HL-60 (cell line): ENCODE measurements around the gene PKN2.

Experiments used
- DNase-seq, 2 experiments: peaks; one replicate each; pipeline ENCODE4 v3.0.0-alpha.2; 2010 to 2020; ENCODE audit warnings: low read depth in 1 of 2, low spot score in 1 of 2
- H3K27ac ChIP-seq: fragments of 250-450 bp; sonication (Bioruptor Pico); replicated peaks from 2 replicates; pipeline ENCODE4 v1.5.1; 2020; ENCODE audit warnings: mild to moderate bottlenecking, moderate library complexity
- H3K27me3 ChIP-seq: fragments of 250-450 bp; sonication (Bioruptor Pico); 2 replicates; pipeline ENCODE4 v1.5.1; 2021; ENCODE audit warnings: mild to moderate bottlenecking, moderate library complexity; ENCODE audit not compliant: insufficient read depth, poor library complexity, severe bottlenecking
- H3K4me3 ChIP-seq: replicated peaks from 2 replicates; pipeline ENCODE4 v1.5.1; 2011; ENCODE audit warnings: mild to moderate bottlenecking, control low read depth, low read length; ENCODE audit not compliant: insufficient read depth
- GABPA ChIP-seq: IDR thresholded peaks from 2 replicates; pipeline ENCODE4 v1.6.1; 2012; ENCODE audit warnings: low read depth
- POLR2AphosphoS5 ChIP-seq: IDR thresholded peaks from 2 replicates; pipeline ENCODE4 v1.6.1; 2012; ENCODE audit warnings: low read depth
- SPI1 ChIP-seq: IDR thresholded peaks from 2 replicates; pipeline ENCODE4 v1.6.1; 2012; ENCODE audit warnings: low read depth, mild to moderate bottlenecking, borderline replicate concordance
- TF ChIP-seq, protein P1 (sequence below): IDR thresholded peaks from one replicate; pipeline ENCODE4 v1.5.1; 2011; ENCODE audit warnings: low read length, control low read depth, inconsistent platforms; ENCODE audit not compliant: insufficient read depth
- TF ChIP-seq, protein P2 (sequence below): IDR thresholded peaks from 2 replicates; pipeline ENCODE4 v1.6.1; 2012; ENCODE audit warnings: low read depth; ENCODE audit not compliant: insufficient replicate concordance

PKN2 gene

DNA sequence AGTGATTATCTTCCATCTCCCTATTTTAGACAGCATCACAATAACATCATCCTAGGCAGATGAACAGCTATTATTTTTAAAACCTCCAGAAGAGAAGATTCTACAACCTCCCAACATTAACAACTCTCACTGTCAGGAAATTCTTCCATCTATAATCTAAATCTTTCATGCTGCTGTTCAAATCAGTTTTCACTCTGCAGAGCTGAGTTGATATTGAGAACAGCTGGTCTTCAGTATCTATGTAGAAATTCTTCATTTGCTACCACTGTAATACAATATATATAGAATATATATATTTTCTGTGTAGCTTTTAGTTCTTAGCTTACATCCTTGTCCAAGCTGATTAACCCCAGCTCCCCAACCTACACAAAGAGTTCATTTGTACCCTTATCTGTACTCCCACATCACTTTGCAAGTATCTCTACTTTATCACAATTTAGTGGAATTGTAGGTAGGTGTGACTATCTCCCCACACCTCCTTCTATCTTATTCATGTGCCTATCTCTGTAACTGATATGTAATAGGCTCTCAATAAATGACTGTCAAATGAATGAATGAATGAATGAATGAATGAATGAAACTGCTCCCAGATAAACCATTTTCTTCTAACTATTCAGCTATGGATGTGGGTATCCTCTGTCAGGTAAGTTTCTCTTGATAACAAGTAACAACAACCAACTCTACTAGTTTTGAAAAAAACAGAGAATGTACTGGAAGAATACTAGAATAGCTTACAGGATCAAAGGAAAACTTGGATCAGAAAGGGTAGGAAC lies 37.4 kb upstream of the PKN2 start:
- Histone ChIP-seq H3K27me3 (no peaks in the 10 kb centered on the region), H3K27ac (no peak overlapping the region), H3K4me3 (no peak overlapping the region)
- TF ChIP-seq SPI1 (no peak), GABPA (no peak), POLR2AphosphoS5 (no peak)
- TF ChIP-seq, protein P1, sequence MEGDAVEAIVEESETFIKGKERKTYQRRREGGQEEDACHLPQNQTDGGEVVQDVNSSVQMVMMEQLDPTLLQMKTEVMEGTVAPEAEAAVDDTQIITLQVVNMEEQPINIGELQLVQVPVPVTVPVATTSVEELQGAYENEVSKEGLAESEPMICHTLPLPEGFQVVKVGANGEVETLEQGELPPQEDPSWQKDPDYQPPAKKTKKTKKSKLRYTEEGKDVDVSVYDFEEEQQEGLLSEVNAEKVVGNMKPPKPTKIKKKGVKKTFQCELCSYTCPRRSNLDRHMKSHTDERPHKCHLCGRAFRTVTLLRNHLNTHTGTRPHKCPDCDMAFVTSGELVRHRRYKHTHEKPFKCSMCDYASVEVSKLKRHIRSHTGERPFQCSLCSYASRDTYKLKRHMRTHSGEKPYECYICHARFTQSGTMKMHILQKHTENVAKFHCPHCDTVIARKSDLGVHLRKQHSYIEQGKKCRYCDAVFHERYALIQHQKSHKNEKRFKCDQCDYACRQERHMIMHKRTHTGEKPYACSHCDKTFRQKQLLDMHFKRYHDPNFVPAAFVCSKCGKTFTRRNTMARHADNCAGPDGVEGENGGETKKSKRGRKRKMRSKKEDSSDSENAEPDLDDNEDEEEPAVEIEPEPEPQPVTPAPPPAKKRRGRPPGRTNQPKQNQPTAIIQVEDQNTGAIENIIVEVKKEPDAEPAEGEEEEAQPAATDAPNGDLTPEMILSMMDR: no peak
- TF ChIP-seq, protein P2, sequence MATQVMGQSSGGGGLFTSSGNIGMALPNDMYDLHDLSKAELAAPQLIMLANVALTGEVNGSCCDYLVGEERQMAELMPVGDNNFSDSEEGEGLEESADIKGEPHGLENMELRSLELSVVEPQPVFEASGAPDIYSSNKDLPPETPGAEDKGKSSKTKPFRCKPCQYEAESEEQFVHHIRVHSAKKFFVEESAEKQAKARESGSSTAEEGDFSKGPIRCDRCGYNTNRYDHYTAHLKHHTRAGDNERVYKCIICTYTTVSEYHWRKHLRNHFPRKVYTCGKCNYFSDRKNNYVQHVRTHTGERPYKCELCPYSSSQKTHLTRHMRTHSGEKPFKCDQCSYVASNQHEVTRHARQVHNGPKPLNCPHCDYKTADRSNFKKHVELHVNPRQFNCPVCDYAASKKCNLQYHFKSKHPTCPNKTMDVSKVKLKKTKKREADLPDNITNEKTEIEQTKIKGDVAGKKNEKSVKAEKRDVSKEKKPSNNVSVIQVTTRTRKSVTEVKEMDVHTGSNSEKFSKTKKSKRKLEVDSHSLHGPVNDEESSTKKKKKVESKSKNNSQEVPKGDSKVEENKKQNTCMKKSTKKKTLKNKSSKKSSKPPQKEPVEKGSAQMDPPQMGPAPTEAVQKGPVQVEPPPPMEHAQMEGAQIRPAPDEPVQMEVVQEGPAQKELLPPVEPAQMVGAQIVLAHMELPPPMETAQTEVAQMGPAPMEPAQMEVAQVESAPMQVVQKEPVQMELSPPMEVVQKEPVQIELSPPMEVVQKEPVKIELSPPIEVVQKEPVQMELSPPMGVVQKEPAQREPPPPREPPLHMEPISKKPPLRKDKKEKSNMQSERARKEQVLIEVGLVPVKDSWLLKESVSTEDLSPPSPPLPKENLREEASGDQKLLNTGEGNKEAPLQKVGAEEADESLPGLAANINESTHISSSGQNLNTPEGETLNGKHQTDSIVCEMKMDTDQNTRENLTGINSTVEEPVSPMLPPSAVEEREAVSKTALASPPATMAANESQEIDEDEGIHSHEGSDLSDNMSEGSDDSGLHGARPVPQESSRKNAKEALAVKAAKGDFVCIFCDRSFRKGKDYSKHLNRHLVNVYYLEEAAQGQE: no peak
- DNase-seq: no peak

DNA sequence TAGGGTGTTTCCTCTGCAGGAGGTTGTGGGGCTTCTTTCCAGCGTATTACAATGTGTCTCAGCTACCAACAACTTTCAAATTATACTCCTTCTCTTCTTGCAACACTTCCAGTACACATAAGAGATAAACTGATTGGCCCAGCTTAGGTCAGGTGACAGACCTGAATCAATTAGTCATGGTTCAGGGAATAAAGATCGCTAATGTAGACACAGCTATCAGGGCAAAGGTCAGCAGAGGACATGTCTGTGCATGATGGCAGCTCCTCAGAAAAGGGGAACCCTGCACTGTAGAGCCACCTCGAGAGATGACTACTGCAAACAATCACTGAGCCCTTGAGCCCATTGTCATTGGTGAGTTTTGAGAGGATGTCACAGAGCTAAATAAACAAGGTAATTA lies 36.8 kb upstream of the PKN2 start:
- Histone ChIP-seq H3K4me3 (no peak overlapping the region), H3K27me3 (no peaks in the 10 kb centered on the region), H3K27ac (no peak overlapping the region)
- peak; percentile 17 to 28 for DNase-seq
- peak; percentile 50; the same call in 1 of the 2 replicates for TF ChIP-seq SPI1
- TF ChIP-seq, protein P1: no peak

DNA sequence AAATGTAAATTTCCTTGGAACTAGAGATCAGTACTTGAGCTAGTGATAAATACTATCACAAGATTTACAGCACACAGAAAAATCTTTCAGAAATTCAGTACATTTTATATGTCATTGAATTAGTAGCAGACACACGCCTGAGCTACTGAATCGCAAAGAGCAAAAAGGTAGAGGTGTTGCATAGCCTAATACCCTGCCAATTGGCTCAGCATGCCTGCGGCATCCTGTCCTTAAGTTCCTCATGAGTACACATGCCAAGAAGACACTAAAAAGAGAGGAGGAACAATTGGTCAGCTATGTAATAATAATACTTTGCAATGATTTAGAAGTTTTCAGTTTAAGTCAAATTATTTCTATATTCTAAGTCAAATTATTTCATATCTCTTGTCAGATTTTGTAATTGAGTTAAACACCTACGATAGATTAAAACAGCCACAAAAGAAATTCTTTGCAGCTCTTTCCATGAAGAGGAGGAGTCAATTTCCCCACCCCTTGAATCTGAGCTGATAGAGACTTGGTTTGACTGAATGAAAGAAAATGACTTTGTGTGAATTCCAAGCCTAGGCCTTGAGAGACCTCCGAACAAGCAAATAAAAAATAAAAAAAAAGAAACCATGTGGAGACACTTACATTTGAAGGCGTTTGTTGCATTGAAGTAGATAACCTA lies 36.2 kb upstream of the PKN2 start:
- Histone ChIP-seq H3K27ac (no peak overlapping the region), H3K4me3 (no peak overlapping the region), H3K27me3 (no peaks in the 10 kb centered on the region)
- no peak for DNase-seq
- TF ChIP-seq, protein P2: no peak
- no peak for TF ChIP-seq GABPA
- TF ChIP-seq, protein P1: no peak
- no peak for TF ChIP-seq POLR2AphosphoS5
- TF ChIP-seq SPI1: no peak
